CD14-positive monocyte (primary cell): ENCODE results near the gene SLC26A3. TPM values are rescaled to one million over a fixed set of nuclear protein-coding genes. Genes with fewer than 3 reads are reported as not detected.

Experiments used
- DNase-seq, 3 donors: peaks; one replicate each; pipeline ENCODE4 v3.0.0-alpha.2; 2011 to 2022
- H2AFZ ChIP-seq: 2 replicates; pipeline ENCODE4 v1.6.0; 2012; ENCODE audit warnings: mild to moderate bottlenecking, low read depth, low read length, inconsistent platforms; ENCODE audit not compliant: insufficient read depth, poor library complexity, severe bottlenecking
- H3K27ac ChIP-seq, 2 donors: 1 replicate in 1 of 2; 2 replicates in 1 of 2; pipeline ENCODE4 v1.5.1; 2012 to 2013; ENCODE audit warnings: low read length in 2 of 2, control low read depth in 1 of 2, inconsistent platforms in 1 of 2, low read depth in 1 of 2, mild to moderate bottlenecking in 1 of 2
- H3K27me3 ChIP-seq, 2 donors: one replicate each; pipeline versions ENCODE4 v1.6.0 to v1.6.1; 2011 to 2013; ENCODE audit warnings: low read length in 2 of 2; ENCODE audit not compliant: control insufficient read depth in 2 of 2, insufficient read depth in 2 of 2
- H3K36me3 ChIP-seq, 2 donors: replicated peaks in 1 of 2; 1 replicate in 1 of 2; 2 replicates in 1 of 2; pipeline versions ENCODE4 v1.5.1 to v1.6.1; 2012 to 2013; ENCODE audit warnings: low read length in 2 of 2, control low read depth in 1 of 2, inconsistent platforms in 1 of 2, mild to moderate bottlenecking in 1 of 2; ENCODE audit not compliant: insufficient read depth in 2 of 2, control insufficient read depth in 1 of 2
- H3K4me1 ChIP-seq, 2 donors: 1 replicate in 1 of 2; 2 replicates in 1 of 2; pipeline versions ENCODE4 v1.5.1 to v1.6.1; 2012 to 2013; ENCODE audit warnings: low read length in 2 of 2, control low read depth in 1 of 2, inconsistent platforms in 1 of 2, mild to moderate bottlenecking in 1 of 2, moderate library complexity in 1 of 2; ENCODE audit not compliant: insufficient read depth in 2 of 2, control insufficient read depth in 1 of 2
- H3K4me2 ChIP-seq: replicated peaks from 2 replicates; pipeline ENCODE3; 2012; ENCODE audit warnings: low read length, moderate library complexity, mild to moderate bottlenecking; ENCODE audit not compliant: poor library complexity, severe bottlenecking; ENCODE audit errors: extremely low read depth
- H3K4me3 ChIP-seq, 3 experiments: fragments of 200-600 bp in 1 of 3; sonication (generic) in 1 of 3; replicated peaks in 1 of 3; 1 replicate in 2 of 3; 2 replicates in 1 of 3; pipeline ENCODE4 v1.5.1; 2011 to 2013; ENCODE audit warnings: low read length in 3 of 3, mild to moderate bottlenecking in 3 of 3, control low read depth in 2 of 3, low read depth in 2 of 3, inconsistent platforms in 1 of 3, moderate library complexity in 1 of 3
- H3K79me2 ChIP-seq: 2 replicates; pipeline ENCODE4 v1.6.0; 2012; ENCODE audit warnings: mild to moderate bottlenecking, control low read depth, inconsistent platforms, low read length, moderate library complexity; ENCODE audit not compliant: insufficient read depth
- H3K9ac ChIP-seq: 2 replicates; pipeline ENCODE4 v1.6.0; 2017; ENCODE audit warnings: low read length, mild to moderate bottlenecking; ENCODE audit not compliant: insufficient read depth, poor library complexity, severe bottlenecking
- H3K9me3 ChIP-seq, 2 donors: replicated peaks in 1 of 2; 1 replicate in 1 of 2; 2 replicates in 1 of 2; pipeline versions ENCODE4 v1.5.1 to v1.6.1; 2012 to 2013; ENCODE audit warnings: low read length in 2 of 2, control low read depth in 1 of 2; ENCODE audit not compliant: control insufficient read depth in 1 of 2, insufficient read depth in 1 of 2
- H4K20me1 ChIP-seq: 2 replicates; pipeline ENCODE4 v1.6.0; 2012; ENCODE audit warnings: mild to moderate bottlenecking, low read length, control low read depth, moderate library complexity; ENCODE audit not compliant: insufficient read depth
- H3K27ac Mint-ChIP-seq, 7 donors: one replicate each; pipeline ENCODE4 v1.8.0; 2020; ENCODE audit warnings: mild to moderate bottlenecking in 7 of 7, mixed read lengths in 7 of 7, moderate library complexity in 6 of 7, inconsistent platforms in 2 of 7
- H3K27me3 Mint-ChIP-seq, 3 donors: one replicate each; pipeline ENCODE4 v1.8.0; 2021 to 2022; ENCODE audit warnings: low read depth in 3 of 3, mild to moderate bottlenecking in 3 of 3, mixed read lengths in 3 of 3, moderate library complexity in 3 of 3, inconsistent platforms in 1 of 3
- H3K36me3 Mint-ChIP-seq, 2 donors: one replicate each; pipeline ENCODE4 v1.8.0; 2020; ENCODE audit warnings: mixed read lengths in 2 of 2, inconsistent platforms in 1 of 2, mild to moderate bottlenecking in 1 of 2
- H3K4me1 Mint-ChIP-seq: one replicate; pipeline ENCODE4 v1.8.0; 2020; ENCODE audit warnings: mild to moderate bottlenecking, mixed read lengths
- H3K4me3 Mint-ChIP-seq, 2 donors: one replicate each; pipeline ENCODE4 v1.8.0; 2020; ENCODE audit warnings: mild to moderate bottlenecking in 2 of 2, mixed read lengths in 2 of 2, moderate library complexity in 1 of 2
- H3K9me3 Mint-ChIP-seq, 7 donors: one replicate each; pipeline ENCODE4 v1.8.0; 2020 to 2022; ENCODE audit warnings: mixed read lengths in 7 of 7, mild to moderate bottlenecking in 6 of 7, moderate library complexity in 6 of 7, inconsistent platforms in 2 of 7
- CTCF ChIP-seq: fragments of 200-600 bp; IDR thresholded peaks from one replicate; pipeline ENCODE4 v1.8.0; 2022; ENCODE audit warnings: antibody characterized with exemption, mild to moderate bottlenecking
- WGBS: methylation state at CpG from one replicate; pipeline ENCODE4 v1.1.5; 2013; ENCODE audit warnings: missing lambda C conversion rate; ENCODE audit not compliant: insufficient coverage; 5-methylcytosine and 5-hydroxymethylcytosine counted together
- intact Hi-C, 2 donors: fragments of 100-400 bp; cut with micrococcal nuclease; formaldehyde crosslinking; loops; one replicate each; pipeline versions ENCODE4 v1.15.0 to v1.15.1; 2023
- polyA plus RNA-seq, 3 donors: library from polyadenylated mRNA; depleted of rRNA in 1 of 3; unstranded in 2 of 3; stranded (reverse) in 1 of 3; fragments of 300-500 nt in 2 of 3; fragments of >200 nt in 1 of 3; fragmentation: Illumina TruSeq in 2 of 3; gene quantifications; 1 replicate in 2 of 3; 2 replicates in 1 of 3; pipeline ENCODE4 v1.2.3, GENCODE V29; 2012 to 2021

Gene SLC26A3
- polyA plus RNA-seq, 3 donors = not detected

DNA sequence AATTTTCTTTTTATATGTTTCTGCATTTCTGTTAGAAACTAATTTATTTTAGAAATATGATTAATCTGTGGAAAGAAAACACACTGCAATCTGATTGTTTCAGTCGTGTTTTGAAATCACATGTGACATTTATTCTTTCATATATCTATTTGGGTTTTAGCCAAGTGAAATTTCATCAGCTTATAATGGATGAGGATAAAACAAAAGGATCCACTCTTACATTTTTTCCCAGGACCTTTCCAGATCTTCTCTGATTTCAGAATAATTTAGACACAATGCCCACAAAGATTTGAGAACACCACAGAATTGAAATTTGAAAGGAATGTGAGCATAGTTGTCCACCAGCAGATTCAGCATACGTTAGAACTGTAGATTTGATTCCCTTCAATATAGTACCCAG lies 30.0 kb downstream of the SLC26A3 start:
- Histone ChIP-seq H3K79me2 (no peaks in the 10 kb centered on the region), H3K9me3 (no peaks in the 10 kb centered on the region), H2AFZ (no peak overlapping the region), H3K27me3 (no peaks in the 10 kb centered on the region), H3K4me3 (no peak overlapping the region), H3K4me2 (no peak overlapping the region), H4K20me1 (no peaks in the 10 kb centered on the region), H3K36me3 (no peaks in the 10 kb centered on the region), H3K4me1 (no peaks in the 10 kb centered on the region), H3K9ac (no peak overlapping the region), H3K27ac (no peak overlapping the region)
- 100% methylated on average over 1 of the region's 2 CpGs for WGBS
- Mint-ChIP-seq H3K36me3 (no peaks in the 10 kb centered on the region), H3K27me3 (peaks cover 3 to 7% (median 4%) of the 10 kb centered on the region in 3 donors), H3K4me1 (no peaks in the 10 kb centered on the region), H3K4me3 (no peak overlapping the region), H3K9me3 (no peaks in the 10 kb centered on the region), H3K27ac (no peak overlapping the region)
- TF ChIP-seq CTCF = no peak
- no peak for DNase-seq
- intact Hi-C loops = no loop called here

DNA sequence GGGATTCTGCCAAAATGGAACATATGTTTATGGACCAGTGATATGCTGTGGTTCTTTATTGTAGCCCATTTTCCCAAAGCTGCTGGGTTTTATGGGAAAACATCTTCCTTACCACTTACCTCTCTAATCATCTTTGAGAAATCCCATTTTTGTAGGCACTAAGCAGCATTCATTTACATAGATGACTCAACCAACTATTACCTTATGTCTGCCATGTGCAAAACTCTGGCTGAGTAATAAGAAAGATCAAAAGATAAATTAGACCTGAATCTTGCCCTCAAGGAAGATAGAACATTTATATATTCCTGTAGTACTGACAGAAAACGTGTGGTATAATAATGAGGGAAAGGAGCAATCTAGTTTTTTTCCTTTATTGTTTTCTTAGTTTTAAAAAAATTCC lies 34.8 kb downstream of the SLC26A3 start:
- no peaks in the 10 kb centered on the region for H3K36me3 Mint-ChIP-seq
- no peaks in the 10 kb centered on the region for H3K4me1 Mint-ChIP-seq
- H3K79me2 ChIP-seq = no peaks in the 10 kb centered on the region
- WGBS = no CpG with 5 or more reads among the region's 1 CpG
- no peak for DNase-seq
- no peak overlapping the region for H3K9ac ChIP-seq
- no peaks in the 10 kb centered on the region for H3K9me3 Mint-ChIP-seq
- H3K4me3 ChIP-seq = no peak overlapping the region
- TF ChIP-seq CTCF = no peak
- H3K4me1 ChIP-seq = no peaks in the 10 kb centered on the region
- H3K27me3 Mint-ChIP-seq = peaks cover 2 to 3% (median 3%) of the 10 kb centered on the region in 3 donors
- intact Hi-C loops = no loop called here
- no peaks in the 10 kb centered on the region for H3K27me3 ChIP-seq
- no peak overlapping the region for H3K4me2 ChIP-seq
- no peak overlapping the region for H3K27ac ChIP-seq
- H3K36me3 ChIP-seq = no peaks in the 10 kb centered on the region
- H3K27ac Mint-ChIP-seq = no peak overlapping the region
- no peaks in the 10 kb centered on the region for H3K9me3 ChIP-seq
- H3K4me3 Mint-ChIP-seq = no peak overlapping the region
- no peaks in the 10 kb centered on the region for H4K20me1 ChIP-seq
- no peak overlapping the region for H2AFZ ChIP-seq
